Keratinocyte (primary cell): ENCODE measurements around the gene CPEB1. TPM values are rescaled to one million over a fixed set of nuclear protein-coding genes. Genes with fewer than 3 reads are reported as not detected.

Experiments used
- DNase-seq: peaks from one replicate; pipeline ENCODE4 v3.0.0-alpha.2; 2011; ENCODE audit warnings: low read depth, missing footprints, low spot score
- FAIRE-seq: peaks from 2 replicates; lab custom pipeline; 2011; peaks lifted over from hg19 to GRCh38; lab: Jason Lieb, UNC
- H2AFZ ChIP-seq: 2 replicates; pipeline ENCODE4 v1.6.0; 2012; ENCODE audit warnings: low read length, control low read depth, inconsistent platforms; ENCODE audit not compliant: control insufficient read depth
- H3K27ac ChIP-seq: 2 replicates; pipeline ENCODE4 v1.5.1; 2011; ENCODE audit warnings: low read length; ENCODE audit not compliant: control insufficient read depth, insufficient read depth
- H3K27me3 ChIP-seq: 3 replicates; pipeline ENCODE4 v1.6.0; 2011; ENCODE audit warnings: low read length; ENCODE audit not compliant: control insufficient read depth, insufficient read depth; ENCODE audit errors: extremely low read depth
- H3K36me3 ChIP-seq, 2 experiments: 2 replicates in 1 of 2; 3 replicates in 1 of 2; pipeline ENCODE4 v1.5.1; 2011; ENCODE audit warnings: low read length in 2 of 2, mild to moderate bottlenecking in 1 of 2; ENCODE audit not compliant: control insufficient read depth in 2 of 2, insufficient read depth in 2 of 2; ENCODE audit errors: extremely low read depth in 1 of 2
- H3K4me1 ChIP-seq: 3 replicates; pipeline ENCODE4 v1.5.1; 2011; ENCODE audit warnings: low read length; ENCODE audit not compliant: control insufficient read depth, insufficient read depth; ENCODE audit errors: extremely low read depth
- H3K4me2 ChIP-seq: 3 replicates; pipeline ENCODE4 v1.6.0; 2011; ENCODE audit warnings: low read depth, low read length; ENCODE audit not compliant: control insufficient read depth, insufficient read depth; ENCODE audit errors: extremely low read depth
- H3K4me3 ChIP-seq, 3 experiments: fragments of 200-600 bp in 1 of 3; sonication (generic) in 1 of 3; 2 replicates in 2 of 3; 3 replicates in 1 of 3; pipeline ENCODE4 v1.5.1; 2011 to 2016; ENCODE audit warnings: low read length in 3 of 3, mild to moderate bottlenecking in 3 of 3, control low read depth in 2 of 3, inconsistent platforms in 1 of 3, low read depth in 1 of 3, mixed read lengths in 1 of 3, mixed run types in 1 of 3, moderate library complexity in 1 of 3; ENCODE audit not compliant: control insufficient read depth in 2 of 3, insufficient read depth in 2 of 3; ENCODE audit errors: extremely low read depth in 1 of 3
- H3K79me2 ChIP-seq: 2 replicates; pipeline ENCODE4 v1.6.0; 2012; ENCODE audit warnings: low read length; ENCODE audit not compliant: control insufficient read depth, insufficient read depth
- H3K9ac ChIP-seq: 3 replicates; pipeline ENCODE4 v1.6.0; 2011; ENCODE audit warnings: low read length; ENCODE audit not compliant: control insufficient read depth, insufficient read depth; ENCODE audit errors: extremely low read depth
- H3K9me1 ChIP-seq: 3 replicates; pipeline ENCODE4 v1.6.0; 2011; ENCODE audit warnings: low read length; ENCODE audit not compliant: control insufficient read depth, insufficient read depth; ENCODE audit errors: extremely low read depth
- H3K9me3 ChIP-seq: 2 replicates; pipeline ENCODE4 v1.5.1; 2012; ENCODE audit warnings: low read depth, low read length; ENCODE audit not compliant: control insufficient read depth
- H4K20me1 ChIP-seq: 3 replicates; pipeline ENCODE4 v1.6.0; 2011; ENCODE audit warnings: low read length; ENCODE audit not compliant: control insufficient read depth, insufficient read depth; ENCODE audit errors: extremely low read depth
- CTCF ChIP-seq, 3 experiments: IDR thresholded peaks in 1 of 3; conservative IDR thresholded peaks in 1 of 3; optimal IDR thresholded peaks in 1 of 3; 2 replicates in 2 of 3; 3 replicates in 1 of 3; pipeline versions ENCODE3 to v1.5.1; 2011; ENCODE audit warnings: low read length in 3 of 3, mild to moderate bottlenecking in 3 of 3, moderate library complexity in 2 of 3, control low read depth in 1 of 3, inconsistent platforms in 1 of 3; ENCODE audit not compliant: insufficient read depth in 2 of 3; ENCODE audit errors: extremely low read depth in 1 of 3
- EZH2 ChIP-seq: IDR thresholded peaks from one replicate; pipeline ENCODE4 v1.6.1; 2012; ENCODE audit warnings: inconsistent platforms, mild to moderate bottlenecking, low read length, moderate library complexity
- dilution Hi-C: fragments of 300-500 bp; cut with MboI; formaldehyde crosslinking; loops from one replicate; pipeline ENCODE4 v1.7.0; 2020; ENCODE audit warnings: low sequenced_read_pairs; ENCODE audit not compliant: extremely low pct_ligation_motif_present
- polyA plus RNA-seq, 5 experiments: library from polyadenylated mRNA; depleted of rRNA in 3 of 5; stranded (reverse) in 3 of 5; stranded (forward) in 1 of 5; unstranded in 1 of 5; fragments of >200 nt; gene quantifications; 1 replicate in 1 of 5; 2 replicates in 3 of 5; 3 replicates in 1 of 5; pipeline versions ENCODE4 v1.2.1 to v1.2.3, GENCODE V29; 2011 to 2012; ENCODE audit warnings: missing spikeins in 2 of 5, low read depth in 1 of 5, low replicate concordance in 1 of 5

Gene CPEB1
- polyA plus RNA-seq, 1 donor (not counting 4 experiments of a cell fraction or from before 2014, with no cell fraction given), result 0.16 TPM

- dilution Hi-C loops, result no loop called here
- FAIRE-seq (no peak), DNase-seq (no peak)
- Histone ChIP-seq H4K20me1 (no peaks in the 10 kb centered on the region), H3K9me3 (no peaks in the 10 kb centered on the region), H3K9ac (no peak overlapping the region), H3K4me1 (no peaks in the 10 kb centered on the region), H2AFZ (no peak overlapping the region), H3K27me3 (peaks cover 10% of the 10 kb centered on the region), H3K36me3 (no peaks in the 10 kb centered on the region), H3K79me2 (no peaks in the 10 kb centered on the region), H3K9me1 (no peaks in the 10 kb centered on the region), H3K4me2 (no peak overlapping the region), H3K4me3 (no peak overlapping the region), H3K27ac (no peak overlapping the region)
- TF ChIP-seq CTCF (optimal IDR thresholded peaks at IDR 0.05 in 1 of 3, IDR thresholded peaks at IDR 0.05 in 1 of 3, conservative IDR thresholded peaks at IDR 0.05 in 1 of 3; ENCODE audit: extremely low read depth in 1 of 3, insufficient read depth in 2 of 3, low read length in 3 of 3) (no peak), EZH2 (no peak)
These were observed 74.9 kb downstream of the CPEB1 start for GRCh38 chr15:82572311-82572710.

GRCh38 chr15:82571722-82572222, 75.4 kb downstream of the CPEB1 start:
- peak overlapping the region; percentile 46 for H3K4me2 ChIP-seq
- H3K9ac ChIP-seq, result no peak overlapping the region
- DNase-seq (no peak), FAIRE-seq (no peak)
- H3K27me3 ChIP-seq, result peaks cover 10% of the 10 kb centered on the region
- H3K9me1 ChIP-seq, result no peaks in the 10 kb centered on the region
- dilution Hi-C loops, result no loop called here
- H3K27ac ChIP-seq, result no peak overlapping the region
- no peaks in the 10 kb centered on the region for H3K9me3 ChIP-seq
- H3K4me3 ChIP-seq, result no peak overlapping the region
- no peaks in the 10 kb centered on the region for H4K20me1 ChIP-seq
- TF ChIP-seq CTCF (optimal IDR thresholded peaks at IDR 0.05 in 1 of 3, IDR thresholded peaks at IDR 0.05 in 1 of 3, conservative IDR thresholded peaks at IDR 0.05 in 1 of 3; ENCODE audit: extremely low read depth in 1 of 3, insufficient read depth in 2 of 3, low read length in 3 of 3) (no peak), EZH2 (no peak)
- H2AFZ ChIP-seq, result peak overlapping the region; percentile 83
- H3K36me3 ChIP-seq, result no peaks in the 10 kb centered on the region
- no peaks in the 10 kb centered on the region for H3K4me1 ChIP-seq
- no peaks in the 10 kb centered on the region for H3K79me2 ChIP-seq
